ENCODE measurements around the gene CLSTN2.

CLSTN2 gene

GRCh38 chr3:140258222-140258724 is 323.3 kb downstream of the CLSTN2 start:
- in situ Hi-C loops (cut with HindIII; ENCODE audit: low pct_unique_long_range_greater_than_20kb, low sequenced_read_pairs), result no loop called here
- no peak for TF ChIP-seq JUND (IDR thresholded peaks at IDR 0.05; ENCODE audit: low read depth)
- no peak for DNase-seq (ENCODE audit: low read depth in 1 of 2, low spot score in 1 of 2)

GRCh38 chr3:140265302-140265701 is 330.3 kb downstream of the CLSTN2 start:
- no peak for TF ChIP-seq JUND (IDR thresholded peaks at IDR 0.05; ENCODE audit: low read depth)
- in situ Hi-C loops (cut with HindIII; ENCODE audit: low pct_unique_long_range_greater_than_20kb, low sequenced_read_pairs), result no loop called here
- DNase-seq (ENCODE audit: low read depth in 1 of 2, low spot score in 1 of 2), result no peak

GRCh38 chr3:140268103-140268502 is 333.1 kb downstream of the CLSTN2 start:
- in situ Hi-C loops (cut with HindIII; ENCODE audit: low pct_unique_long_range_greater_than_20kb, low sequenced_read_pairs), result no loop called here
- no peak for TF ChIP-seq JUND (IDR thresholded peaks at IDR 0.05; ENCODE audit: low read depth)
- DNase-seq (ENCODE audit: low read depth in 1 of 2, low spot score in 1 of 2), result no peak

GRCh38 chr3:140268610-140269009 is 333.6 kb downstream of the CLSTN2 start:
- no peak for DNase-seq (ENCODE audit: low read depth in 1 of 2, low spot score in 1 of 2)
- in situ Hi-C loops (cut with HindIII; ENCODE audit: low pct_unique_long_range_greater_than_20kb, low sequenced_read_pairs), result no loop called here
- TF ChIP-seq JUND (IDR thresholded peaks at IDR 0.05; ENCODE audit: low read depth), result no peak

- no peak for TF ChIP-seq JUND (IDR thresholded peaks at IDR 0.05; ENCODE audit: low read depth)
- in situ Hi-C loops (cut with HindIII; ENCODE audit: low pct_unique_long_range_greater_than_20kb, low sequenced_read_pairs), result no loop called here
- no peak for DNase-seq (ENCODE audit: low read depth in 1 of 2, low spot score in 1 of 2)
These were observed 335.3 kb downstream of the CLSTN2 start for GRCh38 chr3:140270329-140270728.

- no peak for TF ChIP-seq JUND (IDR thresholded peaks at IDR 0.05; ENCODE audit: low read depth)
- no peak for DNase-seq (ENCODE audit: low read depth in 1 of 2, low spot score in 1 of 2)
- in situ Hi-C loops (cut with HindIII; ENCODE audit: low pct_unique_long_range_greater_than_20kb, low sequenced_read_pairs), result no loop called here
These were observed 338.7 kb downstream of the CLSTN2 start for GRCh38 chr3:140273542-140274195.

- no peak for TF ChIP-seq JUND (IDR thresholded peaks at IDR 0.05; ENCODE audit: low read depth)
- in situ Hi-C loops (cut with HindIII; ENCODE audit: low pct_unique_long_range_greater_than_20kb, low sequenced_read_pairs), result no loop called here
These were observed 339.4 kb downstream of the CLSTN2 start for GRCh38 chr3:140274429-140274828.

GRCh38 chr3:140276703-140277102 is 341.7 kb downstream of the CLSTN2 start:
- DNase-seq (ENCODE audit: low read depth in 1 of 2, low spot score in 1 of 2), result peak in 1 of 2 experiments; percentile 63
- no peak for TF ChIP-seq JUND (IDR thresholded peaks at IDR 0.05; ENCODE audit: low read depth)
- in situ Hi-C loops (cut with HindIII; ENCODE audit: low pct_unique_long_range_greater_than_20kb, low sequenced_read_pairs), result no loop called here

More at GRCh38 chr3:140274429-140274828, 339.4 kb downstream of the CLSTN2 start:
- DNase-seq (ENCODE audit: low read depth in 1 of 2, low spot score in 1 of 2), result no peak

GRCh38 chr3:140277886-140278285 is 342.9 kb downstream of the CLSTN2 start:
- TF ChIP-seq JUND (IDR thresholded peaks at IDR 0.05; ENCODE audit: low read depth), result no peak
- no peak for DNase-seq (ENCODE audit: low read depth in 1 of 2, low spot score in 1 of 2)
- in situ Hi-C loops (cut with HindIII; ENCODE audit: low pct_unique_long_range_greater_than_20kb, low sequenced_read_pairs), result no loop called here

- in situ Hi-C loops (cut with HindIII; ENCODE audit: low pct_unique_long_range_greater_than_20kb, low sequenced_read_pairs), result no loop called here
- no peak for TF ChIP-seq JUND (IDR thresholded peaks at IDR 0.05; ENCODE audit: low read depth)
- no peak for DNase-seq (ENCODE audit: low read depth in 1 of 2, low spot score in 1 of 2)
These were observed 349.4 kb downstream of the CLSTN2 start for GRCh38 chr3:140284372-140284771.

- DNase-seq (ENCODE audit: low read depth in 1 of 2, low spot score in 1 of 2), result peak in 1 of 2 experiments; percentile 21
- in situ Hi-C loops (cut with HindIII; ENCODE audit: low pct_unique_long_range_greater_than_20kb, low sequenced_read_pairs), result no loop called here
- no peak for TF ChIP-seq JUND (IDR thresholded peaks at IDR 0.05; ENCODE audit: low read depth)
These were observed 350.4 kb downstream of the CLSTN2 start for GRCh38 chr3:140285380-140285779.

- no peak for DNase-seq (ENCODE audit: low read depth in 1 of 2, low spot score in 1 of 2)
- in situ Hi-C loops (cut with HindIII; ENCODE audit: low pct_unique_long_range_greater_than_20kb, low sequenced_read_pairs), result no loop called here
- no peak for TF ChIP-seq JUND (IDR thresholded peaks at IDR 0.05; ENCODE audit: low read depth)
These were observed 353.6 kb downstream of the CLSTN2 start for GRCh38 chr3:140288595-140288994.

- in situ Hi-C loops (cut with HindIII; ENCODE audit: low pct_unique_long_range_greater_than_20kb, low sequenced_read_pairs), result no loop called here
- peak; percentile 14 to 76 for DNase-seq (ENCODE audit: low read depth in 1 of 2, low spot score in 1 of 2)
- no peak for TF ChIP-seq JUND (IDR thresholded peaks at IDR 0.05; ENCODE audit: low read depth)
These were observed 355.1 kb downstream of the CLSTN2 start for GRCh38 chr3:140290105-140290504.

- in situ Hi-C loops (cut with HindIII; ENCODE audit: low pct_unique_long_range_greater_than_20kb, low sequenced_read_pairs), result no loop called here
- no peak for TF ChIP-seq JUND (IDR thresholded peaks at IDR 0.05; ENCODE audit: low read depth)
- DNase-seq (ENCODE audit: low read depth in 1 of 2, low spot score in 1 of 2), result no peak
These were observed 357.2 kb downstream of the CLSTN2 start for GRCh38 chr3:140292170-140292569.

Data from T47D (cell line).